ENCODE measurements around the gene PCGF2.

DNA sequence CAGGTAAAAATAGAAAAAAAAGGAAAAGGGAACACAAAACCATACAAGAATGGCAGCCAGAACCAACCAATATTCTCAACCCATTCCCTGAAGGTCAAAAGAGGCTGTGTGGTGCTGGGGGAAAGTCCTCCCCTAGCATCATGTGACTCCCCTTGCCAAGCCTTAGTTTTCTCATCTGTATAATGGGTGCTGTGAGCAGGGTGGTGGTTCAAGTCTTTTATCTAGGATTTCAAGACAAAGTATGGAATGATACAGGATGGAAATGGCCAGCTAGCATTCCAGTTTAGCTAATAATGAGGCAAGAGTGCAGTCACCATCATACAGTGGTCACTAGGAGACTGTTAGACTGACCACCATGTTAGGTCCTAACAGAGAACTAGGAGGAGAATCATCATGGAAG is 25.1 kb upstream of the PCGF2 start:
- TF ChIP-seq POLR2A (IDR thresholded peaks at IDR 0.05; ENCODE audit: control extremely low read depth in 1 of 2, low read depth in 2 of 2, low read length in 2 of 2) = no peak
- no peak for TF ChIP-seq EZH2 (IDR thresholded peaks at IDR 0.05; ENCODE audit: low read depth, low read length, severe bottlenecking)
- no peak for TF ChIP-seq POLR2AphosphoS5 (IDR thresholded peaks at IDR 0.05; ENCODE audit: low read depth, low read length)
- no peak for TF ChIP-seq SP1 (IDR thresholded peaks at IDR 0.05; ENCODE audit: low read depth, low read length)
- TF ChIP-seq SRF (IDR thresholded peaks at IDR 0.05; ENCODE audit: low read depth, low read length) = no peak
- no peak for TF ChIP-seq RAD21 (IDR thresholded peaks at IDR 0.05 in 1 of 2, conservative IDR thresholded peaks at IDR 0.05 in 1 of 2; ENCODE audit: low read depth in 2 of 2, low read length in 2 of 2)
- TF ChIP-seq TEAD4 (IDR thresholded peaks at IDR 0.05; ENCODE audit: low read depth, low read length) = no peak
- no peak for TF ChIP-seq ZNF274 (IDR thresholded peaks at IDR 0.05; ENCODE audit: borderline replicate concordance, extremely low read depth, low read length)
- TF ChIP-seq, protein P1, sequence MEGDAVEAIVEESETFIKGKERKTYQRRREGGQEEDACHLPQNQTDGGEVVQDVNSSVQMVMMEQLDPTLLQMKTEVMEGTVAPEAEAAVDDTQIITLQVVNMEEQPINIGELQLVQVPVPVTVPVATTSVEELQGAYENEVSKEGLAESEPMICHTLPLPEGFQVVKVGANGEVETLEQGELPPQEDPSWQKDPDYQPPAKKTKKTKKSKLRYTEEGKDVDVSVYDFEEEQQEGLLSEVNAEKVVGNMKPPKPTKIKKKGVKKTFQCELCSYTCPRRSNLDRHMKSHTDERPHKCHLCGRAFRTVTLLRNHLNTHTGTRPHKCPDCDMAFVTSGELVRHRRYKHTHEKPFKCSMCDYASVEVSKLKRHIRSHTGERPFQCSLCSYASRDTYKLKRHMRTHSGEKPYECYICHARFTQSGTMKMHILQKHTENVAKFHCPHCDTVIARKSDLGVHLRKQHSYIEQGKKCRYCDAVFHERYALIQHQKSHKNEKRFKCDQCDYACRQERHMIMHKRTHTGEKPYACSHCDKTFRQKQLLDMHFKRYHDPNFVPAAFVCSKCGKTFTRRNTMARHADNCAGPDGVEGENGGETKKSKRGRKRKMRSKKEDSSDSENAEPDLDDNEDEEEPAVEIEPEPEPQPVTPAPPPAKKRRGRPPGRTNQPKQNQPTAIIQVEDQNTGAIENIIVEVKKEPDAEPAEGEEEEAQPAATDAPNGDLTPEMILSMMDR (IDR thresholded peaks at IDR 0.05; ENCODE audit: control extremely low read depth in 1 of 3, insufficient read depth in 1 of 3, low read depth in 1 of 3, low read length in 3 of 3) = no peak
